Heart left ventricle (tissue), 16 donors: ENCODE measurements around the gene PLA2G3. TPM values are rescaled to one million over a fixed set of nuclear protein-coding genes. Genes with fewer than 3 reads are reported as not detected.

ENCODE experiments used
- ATAC-seq, 4 donors: fragments of 200-7000 bp; cut with Tn5 transposase; one replicate each; pipeline ENCODE4 v1.9.1; 2020 to 2022; ENCODE audit warnings: moderate library complexity in 4 of 4, mild to moderate bottlenecking in 3 of 4, moderate number of reproducible peaks in 1 of 4
- DNase-seq, 5 donors: peaks; one replicate each; pipeline ENCODE4 v3.0.0-alpha.2; 2020
- H3K27ac ChIP-seq, 12 donors: fragments of 200-600 bp; sonication (generic) in 4 of 12; one replicate each; pipeline versions ENCODE4 v1.5.0 to v1.8.0; 2016 to 2022; ENCODE audit warnings: mild to moderate bottlenecking in 2 of 12
- H3K27me3 ChIP-seq, 9 donors: fragments of 200-600 bp; sonication (generic) in 2 of 9; one replicate each; pipeline versions ENCODE4 v1.5.1 to v1.8.0; 2016 to 2022; ENCODE audit warnings: mild to moderate bottlenecking in 3 of 9
- H3K36me3 ChIP-seq, 9 donors: fragments of 200-600 bp; sonication (generic) in 2 of 9; one replicate each; pipeline versions ENCODE4 v1.5.0 to v1.8.0; 2018 to 2022; ENCODE audit warnings: mild to moderate bottlenecking in 2 of 9
- H3K4me1 ChIP-seq, 12 donors: fragments of 200-600 bp; sonication (generic) in 4 of 12; one replicate each; pipeline versions ENCODE4 v1.5.0 to v1.8.0; 2016 to 2022; ENCODE audit warnings: mild to moderate bottlenecking in 3 of 12
- H3K4me3 ChIP-seq, 12 donors: fragments of 200-600 bp; sonication (generic) in 4 of 12; one replicate each; pipeline versions ENCODE4 v1.5.0 to v1.8.0; 2017 to 2022; ENCODE audit warnings: mild to moderate bottlenecking in 9 of 12, moderate library complexity in 4 of 12
- H3K9me3 ChIP-seq, 12 donors: fragments of 200-600 bp; sonication (generic) in 4 of 12; one replicate each; pipeline versions ENCODE4 v1.5.0 to v1.8.0; 2016 to 2022; ENCODE audit warnings: mild to moderate bottlenecking in 1 of 12
- POLR2A ChIP-seq, 2 donors: fragments of 450-650 bp; IDR thresholded peaks; one replicate each; pipeline ENCODE4 v1.6.1; 2017; ENCODE audit warnings: antibody characterized with exemption in 2 of 2, mild to moderate bottlenecking in 2 of 2, moderate library complexity in 2 of 2
- WGBS, 4 donors: extraction: QIAGEN DNeasy Blood & Tissue Kit in 2 of 4; methylation state at CpG; one replicate each; pipeline versions ENCODE4 v1.1.5 to v1.1.7; 2013 to 2018; 5-methylcytosine and 5-hydroxymethylcytosine counted together
- intact Hi-C, 10 donors: fragments of 100-400 bp; cut with DNase I; formaldehyde crosslinking; loops; one replicate each; pipeline versions ENCODE4 v1.11.1 to v1.14.2; 2022
- polyA plus RNA-seq, 2 donors: library from polyadenylated mRNA; stranded (reverse); fragments of 200-250 nt; gene quantifications; one replicate each; pipeline ENCODE4 v1.2.3, GENCODE V29; 2013
- total RNA-seq, 9 donors: library from RNA; depleted of rRNA in 2 of 9; stranded (reverse); fragments of >200 nt in 2 of 9; fragmentation: NEBNext Ultra II Directional in 3 of 9; extraction: Animal tissue kit (Norgen Biotek cat#: 25700) in 3 of 9; gene quantifications; one replicate each; pipeline versions ENCODE4 v1.1.0 to v1.2.4, GENCODE V29; 2016 to 2023
- TF ChIP-seq, protein P1 (sequence below), 12 donors: fragments of 200-600 bp; sonication (generic) in 4 of 12; IDR thresholded peaks; one replicate each; pipeline versions ENCODE4 v1.5.0 to v1.8.0; 2018 to 2022; ENCODE audit warnings: antibody characterized with exemption in 12 of 12, mild to moderate bottlenecking in 5 of 12
- donor health status: ischemic (EF 13 %, LVEDD 7.1; RV severe dilation, severe dysfunction).
- donor health status: healthy with polysubstance abuse.
- donor health status: DM: no; HTN: yes; CAD: no.
- donor health status: DM: no; HTN: no; CAD: no.
- donor health status: ischemic (EF 25% LVEDD 6.9; RV normal size, moderate dysfunction).
- donor health status: ischemic (EF 25% LVEDD 5.7; RV mildly dilated, moderate dysfunction).
- donor health status: healthy.
- donor health status: DM: yes; HTN: yes; CAD: no.
- donor health status: ischemic (EF 35%, LVEDD 5.7; RV mildly dilated, moderate dysfunction).
- donor health status: nonischemic (EF 11% LVEDD 7.7; RV severe dilation, severe dysfunction).
- donor health status: DM: yes; HTN: yes; CAD: no.
- donor health status: PGD.
- donor health status: ischemic (EF 29% LVEDD 5.4; RV normal size, mild dysfunction).
- donor health status: nonischemic (EF 23%, LVEDD 6.1; RV moderate dilation, normal function).

PLA2G3 gene
- total and polyA plus RNA-seq, 11 donors: not detected

GRCh38 chr22:31139066-31139465, 1.2 kb downstream of the PLA2G3 start:
- Histone ChIP-seq H3K27me3 (peaks cover 0 to 8% (median 0%) of the 10 kb centered on the region in 9 donors), H3K9me3 (no peaks in the 10 kb centered on the region), H3K36me3 (no peaks in the 10 kb centered on the region), H3K4me3 (no peak overlapping the region), H3K4me1 (peaks cover 0 to 10% (median 0%) of the 10 kb centered on the region in 12 donors), H3K27ac (no peak overlapping the region)
- intact Hi-C loops: no loop called here
- no peak for TF ChIP-seq POLR2A (IDR thresholded peaks at IDR 0.05)
- TF ChIP-seq, protein P1, sequence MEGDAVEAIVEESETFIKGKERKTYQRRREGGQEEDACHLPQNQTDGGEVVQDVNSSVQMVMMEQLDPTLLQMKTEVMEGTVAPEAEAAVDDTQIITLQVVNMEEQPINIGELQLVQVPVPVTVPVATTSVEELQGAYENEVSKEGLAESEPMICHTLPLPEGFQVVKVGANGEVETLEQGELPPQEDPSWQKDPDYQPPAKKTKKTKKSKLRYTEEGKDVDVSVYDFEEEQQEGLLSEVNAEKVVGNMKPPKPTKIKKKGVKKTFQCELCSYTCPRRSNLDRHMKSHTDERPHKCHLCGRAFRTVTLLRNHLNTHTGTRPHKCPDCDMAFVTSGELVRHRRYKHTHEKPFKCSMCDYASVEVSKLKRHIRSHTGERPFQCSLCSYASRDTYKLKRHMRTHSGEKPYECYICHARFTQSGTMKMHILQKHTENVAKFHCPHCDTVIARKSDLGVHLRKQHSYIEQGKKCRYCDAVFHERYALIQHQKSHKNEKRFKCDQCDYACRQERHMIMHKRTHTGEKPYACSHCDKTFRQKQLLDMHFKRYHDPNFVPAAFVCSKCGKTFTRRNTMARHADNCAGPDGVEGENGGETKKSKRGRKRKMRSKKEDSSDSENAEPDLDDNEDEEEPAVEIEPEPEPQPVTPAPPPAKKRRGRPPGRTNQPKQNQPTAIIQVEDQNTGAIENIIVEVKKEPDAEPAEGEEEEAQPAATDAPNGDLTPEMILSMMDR (IDR thresholded peaks at IDR 0.05): no peak
- 82 to 91% (median 87%) methylated on average over 3 of the region's 3 CpGs for WGBS, 4 donors
- ATAC-seq (no peak), DNase-seq (peak in 1 of 5 donors; percentile 14)

GRCh38 chr22:31138126-31138525, 2.2 kb downstream of the PLA2G3 start:
- intact Hi-C loops: no loop called here
- Histone ChIP-seq H3K9me3 (no peaks in the 10 kb centered on the region), H3K4me3 (no peak overlapping the region), H3K36me3 (no peaks in the 10 kb centered on the region), H3K27me3 (peaks cover 0 to 8% (median 0%) of the 10 kb centered on the region in 9 donors), H3K27ac (no peak overlapping the region), H3K4me1 (peaks cover 0 to 4% (median 0%) of the 10 kb centered on the region in 12 donors)
- DNase-seq (peak in 1 of 5 donors; percentile 40), ATAC-seq (no peak)
- no peak for TF ChIP-seq POLR2A (IDR thresholded peaks at IDR 0.05)
- TF ChIP-seq, protein P1 (IDR thresholded peaks at IDR 0.05): no peak
- 79 to 91% (median 85%) methylated on average over 7 to 10 of the region's 10 CpGs for WGBS, 4 donors

GRCh38 chr22:31137721-31138120, 2.6 kb downstream of the PLA2G3 start:
- intact Hi-C loops: no loop called here
- Histone ChIP-seq H3K4me3 (no peak overlapping the region), H3K9me3 (no peaks in the 10 kb centered on the region), H3K36me3 (no peaks in the 10 kb centered on the region), H3K27me3 (peaks cover 0 to 8% (median 0%) of the 10 kb centered on the region in 9 donors), H3K4me1 (peaks cover 0 to 4% (median 0%) of the 10 kb centered on the region in 12 donors), H3K27ac (no peak overlapping the region)
- WGBS, 4 donors: 77 to 82% (median 81%) methylated on average over 8 to 10 of the region's 10 CpGs; no CpG with 5 or more reads in 1 of the 4 donors
- no peak for TF ChIP-seq POLR2A (IDR thresholded peaks at IDR 0.05)
- TF ChIP-seq, protein P1 (IDR thresholded peaks at IDR 0.05): no peak
- ATAC-seq: no peak
- no peak for DNase-seq

DNA sequence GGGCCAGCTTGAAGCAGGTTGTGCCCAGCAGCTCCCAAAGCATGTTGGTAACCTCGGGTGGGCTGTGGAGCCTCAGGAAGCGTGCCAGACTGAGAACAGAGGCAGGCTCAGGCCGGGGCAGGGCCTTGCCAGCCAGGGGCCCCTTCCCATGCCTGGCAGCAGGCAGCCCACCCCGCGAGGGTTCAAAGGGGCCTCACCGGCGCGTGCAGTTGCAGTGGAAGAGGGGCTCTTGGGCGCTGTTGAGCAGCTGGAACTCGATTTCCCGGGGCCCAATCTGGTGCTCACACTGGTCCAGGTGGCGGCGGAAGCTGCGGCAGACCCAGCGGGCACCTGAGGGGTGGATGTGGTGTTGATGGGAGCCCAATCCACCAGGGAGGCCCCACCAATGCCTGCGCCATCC, 3.6 kb downstream of the PLA2G3 start:
- TF ChIP-seq, protein P1 (IDR thresholded peaks at IDR 0.05): no peak
- no peak for TF ChIP-seq POLR2A (IDR thresholded peaks at IDR 0.05)
- 88 to 96% (median 92%) methylated on average over 7 to 16 of the region's 16 CpGs for WGBS, 4 donors

More for the DNA sequence above, 3.6 kb downstream of the PLA2G3 start:
- Histone ChIP-seq H3K27me3 (peaks cover 0 to 8% (median 0%) of the 10 kb centered on the region in 9 donors), H3K4me1 (peaks cover 0 to 4% (median 0%) of the 10 kb centered on the region in 12 donors), H3K9me3 (no peaks in the 10 kb centered on the region), H3K36me3 (no peaks in the 10 kb centered on the region), H3K27ac (no peak overlapping the region), H3K4me3 (no peak overlapping the region)
- intact Hi-C loops: no loop called here
- DNase-seq (peak in 1 of 5 donors; percentile 40), ATAC-seq (no peak)
